ENCODE data around the gene C15orf39. TPM values are rescaled to one million over a fixed set of nuclear protein-coding genes. Genes with fewer than 3 reads are reported as not detected.
"Not testable (repeated sequence)": the region's sequence is repeated elsewhere in the genome, so short reads cannot be mapped to it uniquely, and the experiment has no call there.

C15orf39 gene
- total and polyA plus RNA-seq, 9 of the 15 experiments (the other 6 are each of a cell fraction or from before 2014, with no cell fraction given): 0.31 to 29.8 (median 4.4) TPM

DNA sequence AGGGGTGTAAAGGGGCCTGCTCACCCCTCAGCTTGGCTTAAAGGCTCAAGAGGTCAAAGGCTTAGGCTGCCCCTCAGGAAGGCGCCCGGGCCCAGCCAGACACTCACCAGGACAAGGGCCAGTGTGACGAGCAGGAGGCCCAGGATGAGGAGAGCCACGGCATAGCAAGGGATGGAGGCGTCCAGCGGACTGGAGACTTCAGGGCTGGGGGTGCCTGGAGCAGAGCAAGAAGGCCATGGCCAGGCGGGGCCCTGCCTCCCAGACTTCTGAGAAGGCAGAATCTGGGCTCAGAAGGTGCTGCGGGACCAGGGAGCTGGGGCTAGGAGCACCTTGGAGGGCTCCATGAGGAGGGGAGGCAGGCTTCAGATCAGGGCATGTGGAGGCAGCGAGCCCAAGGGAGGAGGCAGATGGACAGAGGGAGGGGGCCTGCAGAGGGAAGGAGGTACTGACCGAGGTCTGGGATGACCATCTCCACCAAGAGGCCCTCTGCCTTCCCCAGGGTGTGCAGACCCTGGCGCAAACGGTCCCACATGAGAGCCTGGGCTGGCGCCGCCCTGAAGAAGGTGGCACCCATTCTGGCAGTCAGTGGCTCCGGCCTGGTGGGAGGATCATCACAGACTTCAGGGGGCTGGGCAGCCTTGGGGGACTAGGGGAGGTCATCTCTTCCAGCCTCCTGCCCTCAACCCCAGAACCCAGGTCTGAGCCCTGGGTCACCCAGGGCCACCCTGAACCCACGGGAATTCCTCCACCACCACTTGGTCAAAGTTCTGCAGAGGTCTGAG, 24.5 kb downstream of the C15orf39 start (continued):
- TF ChIP-seq TSHZ1 (CRISPR knock-in tag; IDR thresholded peaks at IDR 0.05): no peak
- TF ChIP-seq ZNF75A (CRISPR knock-in tag; IDR thresholded peaks at IDR 0.05): no peak

GRCh38 chr15:75227112-75227511, 25.4 kb downstream of the C15orf39 start:
- H3K9ac ChIP-seq (ENCODE audit: insufficient read depth in 1 of 2, low read depth in 2 of 2, low read length in 2 of 2); intact Hi-C loops (cut with micrococcal nuclease); H3K4me2 ChIP-seq (ENCODE audit: insufficient read depth, low read length); H3K27ac ChIP-seq (ENCODE audit: extremely low read depth, low read depth, low read length); H3K9me3 ChIP-seq (replicated peaks; ENCODE audit: control insufficient read depth, insufficient read depth, low read depth, low read length); H3K36me3 ChIP-seq (ENCODE audit: control insufficient read depth, insufficient read depth, low read length); H3K9me1 ChIP-seq (ENCODE audit: control insufficient read depth, insufficient read depth, low read length); H2AFZ ChIP-seq (ENCODE audit: low read depth, low read length); DNase-seq (ENCODE audit: extremely low read depth in 1 of 4, low spot score in 3 of 4); ATAC-seq; H3K4me3 ChIP-seq; CTCF ChIA-PET (ENCODE audit: low intra/inter-chr PET ratio); BruUV-seq (replicated peaks); H4K20me1 ChIP-seq (replicated peaks; ENCODE audit: control insufficient read depth, insufficient read depth, low read length); H3K79me2 ChIP-seq (ENCODE audit: control insufficient read depth, insufficient read depth, low read length); in situ Hi-C loops (cut with MboI): not testable (repeated sequence)
- POLR2A ChIA-PET: interaction anchor here (0.7 to 0.9 kb wide), 2 partner anchors 68 to 190 kb away, joined by 3 to 5 read pairs; no protein-coding TSS in a partner anchor
- WGBS (ENCODE audit: insufficient coverage, low coverage, missing lambda C conversion rate): 3% methylated on average over 7 of the region's 7 CpGs
- peak; percentile 85 for FAIRE-seq
- Histone ChIP-seq H3K4me1 (replicated peaks in 1 of 2; ENCODE audit: control insufficient read depth in 2 of 2, insufficient read depth in 2 of 2, low read length in 2 of 2) (peaks cover 0 to 18% of the 10 kb centered on the region in 2 experiments; a peak in 2 of 5 replicates), H3K27me3 (ENCODE audit: control insufficient read depth in 2 of 2, insufficient read depth in 2 of 2, low read length in 2 of 2) (peaks cover 29 to 84% of the 10 kb centered on the region in 2 experiments)
